K562 (cell line): ENCODE results near the gene PGPEP1. TPM values are rescaled to one million over a fixed set of nuclear protein-coding genes. Genes with fewer than 3 reads are reported as not detected.

Experiments used
- ATAC-seq: fragments of 200-7000 bp; cut with Tn5 transposase; 3 replicates; pipeline ENCODE4 v1.9.1; 2020; ENCODE audit warnings: moderate library complexity
- BruUV-seq: library from RNA; stranded (reverse); fragments of 400-500 nt; replicated peaks from 2 replicates; lab custom pipeline; 2021; lab: Mats Ljungman, UMichigan
- CTCF ChIA-PET: fragments of 300-600 bp; formaldehyde crosslinking; extraction: SDS; loops from one replicate; lab custom pipeline; 2021; ENCODE audit warnings: low intra/inter-chr PET ratio; lab: Yijun Ruan, JAX
- POLR2A ChIA-PET: fragments of 300-600, 350-650 bp; sonication (Branson Sonifier 250); formaldehyde crosslinking; extraction: SDS; loops from one replicate; lab custom pipeline; 2021; ENCODE audit warnings: antibody characterized with exemption, inconsistent platforms; lab: Yijun Ruan, JAX
- DNase-seq, 4 experiments: peaks; one replicate each; pipeline versions ENCODE4 v3.0.0 to v3.0.0-alpha.2; 2011 to 2018; ENCODE audit warnings: low spot score in 3 of 4, mixed read lengths in 3 of 4; ENCODE audit errors: extremely low read depth in 1 of 4
- FAIRE-seq: peaks from 2 replicates; lab custom pipeline; 2011; peaks lifted over from hg19 to GRCh38; lab: Jason Lieb, UNC
- H2AFZ ChIP-seq: 2 replicates; pipeline ENCODE4 v1.6.0; 2011; ENCODE audit warnings: low read depth, low read length, control low read depth, inconsistent platforms
- H3K27ac ChIP-seq: fragments of 200-600 bp; 3 replicates; pipeline ENCODE4 v1.8.0; 2011; ENCODE audit warnings: low read depth, mild to moderate bottlenecking, control low read depth, inconsistent platforms, low read length, moderate library complexity, mixed read lengths; ENCODE audit errors: extremely low read depth
- H3K27me3 ChIP-seq, 2 experiments: fragments of 300-600 bp in 1 of 2; 2 replicates in 1 of 2; 3 replicates in 1 of 2; pipeline versions ENCODE4 v1.6.0 to v1.8.0; 2011; ENCODE audit warnings: inconsistent platforms in 2 of 2, low read length in 2 of 2, mild to moderate bottlenecking in 1 of 2, mixed read lengths in 1 of 2, moderate library complexity in 1 of 2; ENCODE audit not compliant: control insufficient read depth in 2 of 2, insufficient read depth in 2 of 2
- H3K36me3 ChIP-seq: fragments of 300-600 bp; 3 replicates; pipeline ENCODE4 v1.8.0; 2011; ENCODE audit warnings: mild to moderate bottlenecking, low read length, inconsistent platforms; ENCODE audit not compliant: control insufficient read depth, insufficient read depth
- H3K4me1 ChIP-seq, 2 experiments: fragments of 200-600 bp in 1 of 2; replicated peaks in 1 of 2; 2 replicates in 1 of 2; 3 replicates in 1 of 2; pipeline versions ENCODE4 v1.5.1 to v1.8.0; 2011; ENCODE audit warnings: inconsistent platforms in 2 of 2, low read length in 2 of 2, mild to moderate bottlenecking in 1 of 2, mixed read lengths in 1 of 2, moderate library complexity in 1 of 2; ENCODE audit not compliant: control insufficient read depth in 2 of 2, insufficient read depth in 2 of 2
- H3K4me2 ChIP-seq: 2 replicates; pipeline ENCODE4 v1.6.1; 2011; ENCODE audit warnings: low read length, control low read depth, inconsistent platforms, mixed read lengths; ENCODE audit not compliant: insufficient read depth
- H3K4me3 ChIP-seq: fragments of 200-600 bp; sonication (generic), shearing (Covaris generic); 2 replicates; pipeline ENCODE4 v1.5.1; 2016; ENCODE audit warnings: control low read depth, inconsistent platforms
- H3K79me2 ChIP-seq: fragments of 200-600 bp; 3 replicates; pipeline ENCODE4 v1.8.0; 2011; ENCODE audit warnings: low read length, inconsistent platforms; ENCODE audit not compliant: control insufficient read depth, insufficient read depth
- H3K9ac ChIP-seq, 2 experiments: 2 replicates each; pipeline versions ENCODE4 v1.6.0 to v1.6.1; 2011; ENCODE audit warnings: low read depth in 2 of 2, low read length in 2 of 2, control low read depth in 1 of 2, inconsistent platforms in 1 of 2, mild to moderate bottlenecking in 1 of 2, mixed read lengths in 1 of 2; ENCODE audit not compliant: insufficient read depth in 1 of 2
- H3K9me1 ChIP-seq: one replicate; pipeline ENCODE4 v1.6.0; 2011; ENCODE audit warnings: inconsistent platforms, mild to moderate bottlenecking, low read length, moderate library complexity; ENCODE audit not compliant: control insufficient read depth, insufficient read depth
- H3K9me3 ChIP-seq: replicated peaks from 2 replicates; pipeline ENCODE4 v1.5.1; 2011; ENCODE audit warnings: low read depth, low read length, inconsistent platforms; ENCODE audit not compliant: control insufficient read depth, insufficient read depth
- H4K20me1 ChIP-seq: replicated peaks from 2 replicates; pipeline ENCODE4 v1.6.1; 2011; ENCODE audit warnings: low read length, inconsistent platforms, mixed read lengths; ENCODE audit not compliant: control insufficient read depth, insufficient read depth
- CBX5 ChIP-seq: IDR thresholded peaks from 2 replicates; pipeline ENCODE4 v1.6.1; 2014; ENCODE audit warnings: low read depth, borderline replicate concordance
- CTBP1 ChIP-seq: fragments of 450-650 bp; IDR thresholded peaks from 2 replicates; pipeline ENCODE4 v1.6.1; 2016; ENCODE audit warnings: borderline replicate concordance
- GTF2A2 ChIP-seq: IDR thresholded peaks from 2 replicates; pipeline ENCODE4 v1.6.1; 2016; ENCODE audit warnings: mild to moderate bottlenecking, missing genetic modification characterization, missing compliant biosample characterization
- NBN ChIP-seq: fragments of 450-650 bp; IDR thresholded peaks from 2 replicates; pipeline ENCODE4 v1.6.1; 2016; ENCODE audit warnings: low read depth, mild to moderate bottlenecking
- PHB ChIP-seq: fragments of 250-450 bp; sonication (Bioruptor Pico); IDR thresholded peaks from 2 replicates; pipeline ENCODE4 v1.5.0; 2021
- POLR2G ChIP-seq: fragments of 200-400 bp; formaldehyde crosslinking; IDR thresholded peaks from 2 replicates; pipeline ENCODE4 v1.6.1; 2017; ENCODE audit warnings: low read depth, mild to moderate bottlenecking, antibody characterized with exemption, low read length, moderate library complexity
- RBFOX2 ChIP-seq: fragments of 200-400 bp; formaldehyde crosslinking; IDR thresholded peaks from 2 replicates; pipeline ENCODE4 v1.6.1; 2017; ENCODE audit warnings: low read depth, mild to moderate bottlenecking, low read length, moderate library complexity
- RBM14 ChIP-seq: fragments of 200-400 bp; formaldehyde crosslinking; IDR thresholded peaks from 2 replicates; pipeline ENCODE4 v1.6.1; 2018; ENCODE audit warnings: low read depth, mild to moderate bottlenecking, low read length, moderate library complexity, borderline replicate concordance; ENCODE audit not compliant: insufficient read depth
- SAP30 ChIP-seq: fragments of 200-600 bp; sonication (generic); IDR thresholded peaks from 2 replicates; pipeline ENCODE4 v1.6.1; 2012; ENCODE audit warnings: borderline replicate concordance, low read depth, mild to moderate bottlenecking, moderate library complexity, low read length, control low read depth, inconsistent platforms; ENCODE audit not compliant: insufficient read depth, poor library complexity, severe bottlenecking
- ZFX ChIP-seq: sonication (generic); formaldehyde crosslinking; IDR thresholded peaks from 2 replicates; pipeline ENCODE4 v1.8.0; 2022; ENCODE audit warnings: mild to moderate bottlenecking, missing genetic modification reagents, moderate library complexity
- ZNF12 ChIP-seq: sonication (generic); formaldehyde crosslinking; IDR thresholded peaks from 2 replicates; pipeline ENCODE4 v1.4.0; 2020; ENCODE audit warnings: mild to moderate bottlenecking, missing genetic modification reagents
- ZNF436 ChIP-seq: fragments of 250-450, 450-650 bp; sonication (Bioruptor Pico); formaldehyde crosslinking; IDR thresholded peaks from 2 replicates; pipeline ENCODE4 v1.7.0; 2020; ENCODE audit warnings: mild to moderate bottlenecking
- WGBS: fragments of 100-300 bp; shearing (Covaris generic); methylation state at CpG from one replicate; pipeline ENCODE4 v1.1.6; 2016; ENCODE audit warnings: low coverage, mixed read lengths; ENCODE audit not compliant: insufficient coverage; ENCODE audit errors: missing lambda C conversion rate; 5-methylcytosine and 5-hydroxymethylcytosine counted together
- in situ Hi-C: fragments of 300-500 bp; cut with MboI; formaldehyde crosslinking; loops from 4 replicates; pipeline ENCODE4 v1.15.0; 2018; ENCODE audit warnings: inconsistent platforms, mixed read lengths
- intact Hi-C: fragments of 100-400 bp; cut with micrococcal nuclease; formaldehyde crosslinking; loops from 2 replicates; pipeline ENCODE4 v1.14.2; 2022
- polyA plus RNA-seq, 8 experiments: library from polyadenylated mRNA; depleted of rRNA in 4 of 8; stranded (reverse) in 5 of 8; unstranded in 3 of 8; fragments of >200 nt; fragmentation: Nextera tagmentation in 2 of 8; fragmentation: Illumina TruSeq in 1 of 8; extraction: Ambion mirVana in 2 of 8; extraction: Trizol in 1 of 8; gene quantifications; 2 replicates each; pipeline versions ENCODE4 v1.2.1 to v1.2.3, GENCODE V29; 2011 to 2014; ENCODE audit warnings: inconsistent platforms in 1 of 8, missing spikeins in 1 of 8
- total RNA-seq, 7 experiments: library from RNA; depleted of rRNA in 6 of 7; stranded (reverse); fragments of >200 nt in 6 of 7; fragmentation: Illumina TruSeq in 2 of 7; extraction: Trizol in 2 of 7; gene quantifications; 2 replicates each; pipeline versions ENCODE4 v1.2.1 to v1.2.3, GENCODE V29; 2011 to 2021; ENCODE audit warnings: low replicate concordance in 1 of 7
- TF ChIP-seq, protein P1 (sequence below): fragments of 250-450 bp; sonication (Bioruptor Pico); IDR thresholded peaks from 2 replicates; pipeline ENCODE4 v1.4.0; 2020; ENCODE audit warnings: mild to moderate bottlenecking, moderate library complexity
- TF ChIP-seq, protein P2 (sequence below): sonication (generic); formaldehyde crosslinking; IDR thresholded peaks from 2 replicates; pipeline ENCODE4 v1.8.1; 2023; ENCODE audit warnings: mild to moderate bottlenecking, missing genetic modification reagents

Gene PGPEP1
- total and polyA plus RNA-seq, 9 of the 15 experiments (the other 6 are each of a cell fraction or from before 2014, with no cell fraction given) = 10.0 to 69.6 (median 33.5) TPM

DNA sequence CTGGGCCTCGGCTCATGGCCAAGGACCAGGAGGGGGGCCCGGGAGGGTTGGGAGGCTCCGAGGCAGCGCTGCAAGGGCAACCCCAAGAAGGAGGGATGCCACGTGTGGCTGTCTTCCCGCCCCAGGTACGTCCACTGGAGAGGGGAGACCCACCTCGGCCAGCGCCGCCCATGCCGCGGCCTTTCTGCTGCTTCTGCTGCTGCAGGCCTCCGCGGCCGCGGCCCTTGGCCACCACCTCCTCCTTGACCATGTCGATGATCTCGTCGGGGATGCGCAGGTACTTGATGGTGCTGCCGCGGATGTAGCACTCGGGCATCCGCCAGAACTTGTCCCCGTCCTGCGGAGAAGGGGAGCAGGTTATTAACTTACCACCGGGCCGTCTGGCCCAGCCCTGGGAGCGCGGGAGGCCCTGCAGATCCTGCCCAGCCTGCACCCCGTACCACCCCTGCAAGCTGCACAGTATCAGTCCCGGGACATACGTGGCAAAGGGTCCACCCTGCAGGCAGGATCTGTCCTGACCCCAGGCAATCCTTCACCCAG lies 30.8 kb upstream of the PGPEP1 start:
- no peak overlapping the region for H3K4me2 ChIP-seq
- peak overlapping the region in 1 of 2 experiments; percentile 46; a peak in 1 of 4 replicates for H3K9ac ChIP-seq
- ATAC-seq = no peak
- no peaks in the 10 kb centered on the region for H3K27me3 ChIP-seq
- no peaks in the 10 kb centered on the region for H4K20me1 ChIP-seq
- ChIA-PET POLR2A (no interaction called here), CTCF (no interaction called here)
- peaks cover 89% of the 10 kb centered on the region for H3K36me3 ChIP-seq
- no peak overlapping the region for H2AFZ ChIP-seq
- TF ChIP-seq PHB = no peak
- TF ChIP-seq, protein P1, sequence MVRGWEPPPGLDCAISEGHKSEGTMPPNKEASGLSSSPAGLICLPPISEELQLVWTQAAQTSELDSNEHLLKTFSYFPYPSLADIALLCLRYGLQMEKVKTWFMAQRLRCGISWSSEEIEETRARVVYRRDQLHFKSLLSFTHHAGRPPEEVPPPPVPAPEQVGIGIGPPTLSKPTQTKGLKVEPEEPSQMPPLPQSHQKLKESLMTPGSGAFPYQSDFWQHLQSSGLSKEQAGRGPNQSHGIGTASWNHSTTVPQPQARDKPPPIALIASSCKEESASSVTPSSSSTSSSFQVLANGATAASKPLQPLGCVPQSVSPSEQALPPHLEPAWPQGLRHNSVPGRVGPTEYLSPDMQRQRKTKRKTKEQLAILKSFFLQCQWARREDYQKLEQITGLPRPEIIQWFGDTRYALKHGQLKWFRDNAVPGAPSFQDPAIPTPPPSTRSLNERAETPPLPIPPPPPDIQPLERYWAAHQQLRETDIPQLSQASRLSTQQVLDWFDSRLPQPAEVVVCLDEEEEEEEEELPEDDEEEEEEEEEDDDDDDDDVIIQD = no peak
- TF ChIP-seq ZFX (CRISPR knock-in tag) = no peak
- TF ChIP-seq SAP30 = no peak
- peak; percentile 66 for TF ChIP-seq POLR2G
- TF ChIP-seq, protein P2, sequence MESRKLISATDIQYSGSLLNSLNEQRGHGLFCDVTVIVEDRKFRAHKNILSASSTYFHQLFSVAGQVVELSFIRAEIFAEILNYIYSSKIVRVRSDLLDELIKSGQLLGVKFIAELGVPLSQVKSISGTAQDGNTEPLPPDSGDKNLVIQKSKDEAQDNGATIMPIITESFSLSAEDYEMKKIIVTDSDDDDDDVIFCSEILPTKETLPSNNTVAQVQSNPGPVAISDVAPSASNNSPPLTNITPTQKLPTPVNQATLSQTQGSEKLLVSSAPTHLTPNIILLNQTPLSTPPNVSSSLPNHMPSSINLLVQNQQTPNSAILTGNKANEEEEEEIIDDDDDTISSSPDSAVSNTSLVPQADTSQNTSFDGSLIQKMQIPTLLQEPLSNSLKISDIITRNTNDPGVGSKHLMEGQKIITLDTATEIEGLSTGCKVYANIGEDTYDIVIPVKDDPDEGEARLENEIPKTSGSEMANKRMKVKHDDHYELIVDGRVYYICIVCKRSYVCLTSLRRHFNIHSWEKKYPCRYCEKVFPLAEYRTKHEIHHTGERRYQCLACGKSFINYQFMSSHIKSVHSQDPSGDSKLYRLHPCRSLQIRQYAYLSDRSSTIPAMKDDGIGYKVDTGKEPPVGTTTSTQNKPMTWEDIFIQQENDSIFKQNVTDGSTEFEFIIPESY (CRISPR knock-in tag) = peak; percentile 86
- TF ChIP-seq ZNF12 (CRISPR knock-in tag) = no peak
- TF ChIP-seq NBN = no peak
- TF ChIP-seq GTF2A2 (tag) = no peak
- TF ChIP-seq RBFOX2 = peak; percentile 59
- no peak for TF ChIP-seq ZNF436
- no peak for TF ChIP-seq CTBP1
- no peak for TF ChIP-seq CBX5
- no peak for TF ChIP-seq RBM14
- 94% methylated on average over 17 of the region's 33 CpGs for WGBS
- H3K4me1 ChIP-seq = peaks cover 6 to 75% of the 10 kb centered on the region in 2 experiments; a peak in 4 of 5 replicates
- H3K27ac ChIP-seq = no peak overlapping the region
- in situ Hi-C loops (no loop called here), intact Hi-C loops (no loop called here)
- H3K9me3 ChIP-seq = no peaks in the 10 kb centered on the region
- peaks cover 14% of the 10 kb centered on the region for H3K79me2 ChIP-seq
- no peak overlapping the region for H3K4me3 ChIP-seq
- peak in 1 of 4 experiments; percentile 6 for DNase-seq
- no TSS peak for BruUV-seq
- no peak for FAIRE-seq
- no peaks in the 10 kb centered on the region for H3K9me1 ChIP-seq
